ENCODE data around the gene KLHDC4.
A peak's percentile ranks its signal among the peaks of the same experiment; 100 is the strongest.
"Not testable (repeated sequence)": the region's sequence is repeated elsewhere in the genome, so short reads cannot be mapped to it uniquely, and the experiment has no call there.

KLHDC4 gene

DNA sequence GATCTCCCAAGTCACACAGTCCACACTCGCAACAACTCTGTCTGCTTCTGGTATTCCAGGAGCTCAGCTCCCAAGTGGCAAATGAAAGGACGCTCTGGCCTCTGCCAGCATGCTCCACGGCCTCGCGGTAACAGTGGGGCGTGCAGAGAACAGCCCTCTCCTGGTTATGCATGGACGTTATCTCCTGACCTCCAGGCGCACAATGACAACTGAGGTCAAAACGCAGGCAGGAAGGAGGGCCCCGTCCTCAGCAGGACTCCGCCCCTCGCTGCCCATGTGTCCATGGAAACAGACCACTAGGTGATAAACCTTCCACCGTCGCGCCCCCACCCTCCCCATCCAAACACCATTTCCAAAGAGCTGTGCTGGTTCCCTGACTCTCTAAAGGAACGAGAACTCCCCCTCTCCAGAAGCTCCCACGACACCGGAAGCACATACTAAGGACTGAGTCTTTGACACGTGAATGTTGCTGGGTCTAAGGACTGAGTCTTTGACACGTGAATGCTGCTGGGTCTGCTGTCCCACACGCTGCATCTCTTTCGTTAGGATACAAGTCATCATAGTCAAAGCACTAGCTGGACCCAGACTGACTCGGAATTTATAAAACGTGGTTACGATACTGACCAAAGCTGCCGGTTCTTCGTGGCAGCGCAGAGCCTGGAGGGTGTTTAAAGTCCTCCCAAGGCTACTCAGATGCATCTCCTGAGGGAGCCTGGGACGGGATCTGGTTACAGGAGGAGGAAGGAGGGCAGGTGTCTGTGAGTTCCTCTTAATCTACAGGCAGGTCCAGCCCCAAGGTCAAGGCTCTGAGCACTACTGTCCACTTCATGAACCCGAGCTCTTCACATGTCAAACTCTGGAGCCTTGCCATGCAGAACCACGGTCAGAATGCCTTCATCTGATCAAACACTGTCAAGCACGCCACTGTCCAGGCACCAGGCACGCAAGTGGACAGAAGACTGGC lies 43.9 kb downstream of the KLHDC4 start:
- no peak for DNase-seq (ENCODE audit: low read depth in 1 of 2, low spot score in 1 of 2)

DNA sequence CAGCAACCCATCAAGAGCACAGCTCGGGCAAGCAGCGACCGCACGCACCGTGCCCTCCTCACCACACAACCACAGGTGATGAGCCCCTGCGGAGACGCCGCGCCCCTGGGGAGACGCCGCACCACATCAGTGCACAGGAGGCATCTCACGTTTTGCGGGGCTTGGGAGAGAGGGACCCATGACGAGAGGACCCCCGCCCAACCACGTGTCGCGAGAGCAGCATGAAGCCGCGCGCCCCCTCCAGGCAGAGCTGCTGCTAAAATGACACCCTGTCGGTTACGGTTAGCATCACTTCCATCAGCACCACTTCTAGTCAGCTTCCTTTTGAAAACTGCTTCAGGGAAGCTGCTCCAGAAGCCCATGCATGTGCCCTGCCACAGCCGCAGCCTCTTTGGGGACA lies 45.3 kb downstream of the KLHDC4 start:
- no peak for DNase-seq (ENCODE audit: low read depth in 1 of 2, low spot score in 1 of 2)

DNA sequence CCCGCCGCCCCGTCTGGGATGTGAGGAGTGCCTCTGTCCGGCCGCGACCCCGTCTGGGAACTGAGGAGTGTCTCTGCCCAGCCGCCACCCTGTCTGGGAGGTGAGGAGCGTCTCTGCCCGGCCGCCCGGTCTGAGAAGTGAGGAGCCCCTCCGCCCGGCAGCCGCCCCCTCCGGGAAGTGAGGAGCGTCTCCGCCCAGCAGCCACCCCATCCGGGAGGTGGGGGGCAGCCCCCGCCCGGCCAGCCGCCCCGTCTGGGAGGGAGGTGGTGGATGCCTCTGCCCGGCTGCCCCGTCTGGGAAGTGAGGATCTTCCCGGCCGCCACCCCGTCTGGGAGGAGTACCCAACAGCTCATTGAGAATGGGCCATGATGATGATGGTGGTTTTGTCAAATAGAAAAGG lies 47.0 kb downstream of the KLHDC4 start:
- DNase-seq (ENCODE audit: low read depth in 1 of 2, low spot score in 1 of 2), result not testable (repeated sequence)

DNA sequence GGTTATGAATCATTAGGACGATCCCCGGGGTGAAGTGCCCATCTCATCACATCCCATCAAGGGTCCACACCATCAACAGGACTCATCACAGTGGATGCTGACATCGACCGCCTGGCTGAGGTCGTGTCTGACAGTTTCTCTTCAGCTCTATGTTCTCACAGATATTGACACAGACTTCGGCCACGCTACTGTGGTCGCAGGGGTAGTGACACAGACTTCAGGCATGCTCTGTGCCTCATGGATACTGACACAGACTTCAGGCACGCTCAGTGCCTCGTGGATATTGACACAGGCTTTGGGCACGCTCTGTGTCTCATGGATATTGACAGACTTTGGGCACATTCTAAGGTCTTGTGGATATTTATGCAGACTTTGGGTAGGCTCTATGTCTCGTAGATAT lies 50.1 kb downstream of the KLHDC4 start:
- no peak for DNase-seq (ENCODE audit: low read depth in 1 of 2, low spot score in 1 of 2)

DNA sequence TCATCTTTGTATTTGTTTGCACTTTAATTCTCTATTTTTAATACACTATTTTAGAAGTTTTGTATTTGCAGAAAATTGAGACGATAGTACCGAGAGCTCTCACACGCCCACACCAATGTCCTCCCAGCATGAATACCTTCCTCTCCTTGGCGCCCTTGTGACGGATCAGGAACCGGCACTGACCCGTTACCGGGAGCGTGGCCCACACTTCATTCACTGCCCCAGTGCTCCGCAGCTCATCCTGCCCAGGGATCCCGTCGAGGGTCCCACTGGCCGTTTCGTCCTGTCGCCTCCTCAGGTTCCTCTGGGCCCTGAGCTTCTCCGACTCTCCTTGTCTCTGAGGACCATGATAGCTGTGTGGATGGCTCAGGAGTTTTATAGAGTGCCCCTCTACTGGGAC lies 50.6 kb downstream of the KLHDC4 start:
- no peak for DNase-seq (ENCODE audit: low read depth in 1 of 2, low spot score in 1 of 2)

DNA sequence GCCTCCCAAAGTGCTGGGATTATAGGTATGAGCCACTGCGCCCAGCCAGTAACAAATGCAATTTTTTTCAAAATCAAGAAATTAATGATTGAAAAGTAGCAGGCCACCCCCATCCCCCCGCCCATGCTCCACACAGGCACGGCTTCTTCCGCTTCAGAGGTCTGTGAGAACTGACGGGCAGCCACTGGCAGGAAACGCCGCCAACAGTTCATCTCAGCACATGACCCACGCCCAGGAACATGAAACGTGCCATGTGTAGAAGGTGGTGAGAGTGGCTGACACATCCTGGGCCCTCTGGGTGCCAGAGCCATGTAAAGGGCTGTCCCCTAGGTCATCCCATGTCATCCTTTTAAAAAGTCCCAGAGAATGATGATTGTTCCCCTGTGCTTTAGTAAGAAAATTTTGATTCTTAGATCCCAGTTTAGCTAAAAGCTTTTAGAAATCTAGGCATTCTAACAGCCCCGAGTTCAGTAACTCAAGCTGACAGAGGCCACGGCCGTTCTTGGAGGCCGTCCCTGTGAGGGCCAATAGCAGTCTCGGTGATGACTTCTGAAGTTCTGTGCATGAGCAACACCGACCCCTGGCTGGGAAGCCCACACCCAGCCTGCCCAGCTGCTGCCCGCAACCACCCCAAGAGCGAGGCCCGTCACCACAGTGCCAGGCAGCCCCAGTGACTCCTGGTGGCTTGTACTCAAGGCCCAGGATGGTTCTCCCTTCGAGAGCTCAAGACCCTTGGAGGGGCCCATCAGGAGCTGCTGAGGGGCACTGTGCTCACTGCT lies 52.1 kb downstream of the KLHDC4 start:
- peak; percentile 15 to 25 for DNase-seq (ENCODE audit: low read depth in 1 of 2, low spot score in 1 of 2)

DNA sequence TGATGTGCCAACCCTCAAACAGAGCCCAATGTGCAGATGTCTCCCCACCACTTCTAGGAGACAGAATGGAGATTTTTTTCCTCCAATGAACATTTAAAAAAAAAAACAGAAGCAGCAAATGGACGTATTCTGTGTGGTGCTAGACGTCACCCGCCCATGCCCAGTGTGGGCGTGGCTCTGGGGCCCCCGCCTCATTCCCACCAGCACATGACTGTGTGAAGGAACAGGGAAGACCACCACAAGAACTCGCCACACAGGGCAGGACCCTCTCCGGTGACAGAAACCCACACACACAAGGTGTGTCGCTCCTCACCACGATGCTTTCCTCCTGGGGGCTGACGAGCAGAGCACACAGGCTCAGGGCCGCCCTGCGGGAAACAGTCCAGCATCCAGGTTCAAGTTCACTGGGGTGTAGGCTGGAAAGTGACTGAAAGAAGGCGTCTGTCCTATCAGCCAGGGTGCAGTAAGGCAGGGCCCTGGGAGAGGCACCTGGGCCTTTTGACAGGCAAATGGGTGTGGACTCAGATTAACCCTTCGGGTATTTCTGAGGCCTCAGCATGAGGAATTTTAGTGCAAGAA lies 53.5 kb downstream of the KLHDC4 start:
- no peak for DNase-seq (ENCODE audit: low read depth in 1 of 2, low spot score in 1 of 2)

DNA sequence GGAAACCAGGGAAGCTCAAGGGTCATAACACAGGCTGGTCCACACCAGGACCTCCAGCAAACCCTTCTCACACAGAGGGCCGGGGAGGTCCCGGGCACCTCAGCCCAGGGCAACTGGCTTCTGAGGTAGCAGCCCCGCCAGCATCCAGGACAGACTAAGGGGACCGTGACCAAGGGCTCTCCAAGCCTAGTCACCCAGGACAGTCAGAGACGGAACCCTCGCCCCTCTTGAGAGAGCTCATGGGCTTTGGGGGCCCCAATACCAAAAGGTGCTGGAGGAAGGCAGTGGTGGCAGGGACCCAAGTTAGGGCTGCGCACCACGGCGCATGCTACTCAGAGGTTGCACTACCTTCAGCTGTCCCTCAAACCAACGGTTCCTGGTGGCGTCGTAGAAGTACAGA lies 54.9 kb downstream of the KLHDC4 start:
- DNase-seq (ENCODE audit: low read depth in 1 of 2, low spot score in 1 of 2), result no peak

DNA sequence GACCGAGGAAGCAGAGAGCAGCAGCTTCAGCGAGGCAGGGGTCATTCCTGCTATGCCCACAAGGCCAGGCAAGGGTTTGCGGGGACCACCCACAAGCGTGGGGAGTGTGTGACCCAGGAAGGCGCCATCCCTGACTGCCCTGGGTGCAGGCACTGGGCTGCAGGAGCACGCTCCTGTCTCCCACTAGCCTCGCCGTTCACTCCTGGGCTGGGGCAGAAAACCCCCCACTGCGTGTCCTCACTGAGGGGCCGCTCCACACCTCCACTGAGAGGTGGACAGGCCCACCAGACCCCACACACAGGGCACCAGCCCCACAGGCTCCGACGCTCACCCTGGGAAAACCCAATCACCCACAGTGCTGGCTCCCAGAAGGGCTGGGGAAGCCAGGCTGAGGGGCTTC lies 56.1 kb downstream of the KLHDC4 start:
- DNase-seq (ENCODE audit: low read depth in 1 of 2, low spot score in 1 of 2), result no peak

DNA sequence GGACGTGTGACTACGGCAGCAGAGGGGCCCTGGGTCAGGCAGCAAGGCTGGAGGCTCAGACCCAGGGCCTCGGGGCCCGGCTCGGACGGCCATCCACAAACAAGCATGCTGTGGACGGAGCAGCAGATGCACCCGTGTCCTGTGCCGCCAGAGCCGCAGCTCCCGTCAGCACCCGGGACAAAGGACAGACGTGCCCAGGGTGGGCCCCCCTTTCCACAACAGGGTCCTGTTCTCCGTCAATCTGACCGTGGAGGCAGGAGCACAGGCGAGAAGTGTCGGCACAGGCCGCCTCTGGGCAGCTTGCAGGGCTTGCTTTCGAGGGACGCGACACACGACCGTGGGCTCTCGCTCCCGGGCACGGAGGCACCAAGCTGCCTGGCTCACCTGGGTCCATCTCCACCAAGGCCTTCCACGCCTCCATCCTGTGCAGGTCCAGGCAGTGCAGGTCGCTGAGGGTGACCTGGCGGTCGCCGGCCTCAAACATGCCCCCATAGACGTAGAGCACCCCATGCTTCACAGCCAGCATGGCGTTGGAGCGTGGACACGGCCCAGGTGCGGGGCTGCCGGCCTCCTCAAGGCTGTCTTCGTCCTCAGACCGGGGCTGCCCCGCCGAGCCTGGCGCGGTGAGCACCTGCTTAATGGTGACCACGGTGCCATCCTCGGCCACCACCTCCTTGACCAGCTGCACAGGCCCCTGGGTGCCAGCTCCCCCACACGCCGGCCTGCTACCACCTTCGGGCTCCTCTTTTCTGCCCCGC lies 56.7 kb downstream of the KLHDC4 start:
- DNase-seq (ENCODE audit: low read depth in 1 of 2, low spot score in 1 of 2), result no peak

DNA sequence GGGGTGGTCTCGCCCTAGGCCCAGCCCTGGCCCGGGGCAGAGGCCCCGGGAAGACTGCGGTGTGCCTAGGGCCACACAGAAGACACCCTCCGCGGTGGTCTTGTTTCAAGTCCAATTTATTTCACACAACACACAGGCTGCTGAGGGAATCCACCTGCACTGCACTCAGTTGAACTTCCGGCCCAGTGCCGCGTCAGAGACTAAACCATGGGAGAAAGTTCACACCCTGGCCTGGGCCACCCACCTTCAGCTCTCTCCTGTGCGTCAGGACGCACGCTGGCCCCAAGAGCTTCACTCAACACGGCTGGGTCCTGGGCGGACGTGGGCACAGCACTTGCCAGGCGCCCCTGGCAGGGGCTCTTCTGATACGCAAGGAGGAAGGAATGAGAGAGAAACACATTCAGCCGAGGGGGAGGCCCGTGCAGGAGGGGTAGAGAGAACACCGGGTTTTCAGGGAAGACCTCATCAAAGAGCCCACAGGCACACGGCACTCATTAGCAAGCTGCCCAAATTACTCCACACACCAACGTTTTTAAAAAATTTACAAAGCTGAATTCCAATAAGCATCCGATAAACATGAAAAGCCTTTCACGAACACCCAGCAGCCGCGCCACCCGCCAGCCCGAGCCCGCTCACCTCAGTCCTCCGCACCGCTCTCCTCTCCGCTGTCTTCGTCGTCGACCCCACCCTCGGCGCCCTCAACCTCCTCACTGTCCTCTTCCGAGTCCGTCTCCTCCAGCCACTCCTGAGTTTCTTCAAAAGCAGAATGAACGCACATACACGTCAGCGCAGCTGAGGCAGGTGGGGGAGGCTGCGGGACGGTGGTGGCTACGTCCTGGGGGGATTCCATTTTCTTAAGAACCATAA lies 57.8 kb downstream of the KLHDC4 start:
- no peak for DNase-seq (ENCODE audit: low read depth in 1 of 2, low spot score in 1 of 2)

DNA sequence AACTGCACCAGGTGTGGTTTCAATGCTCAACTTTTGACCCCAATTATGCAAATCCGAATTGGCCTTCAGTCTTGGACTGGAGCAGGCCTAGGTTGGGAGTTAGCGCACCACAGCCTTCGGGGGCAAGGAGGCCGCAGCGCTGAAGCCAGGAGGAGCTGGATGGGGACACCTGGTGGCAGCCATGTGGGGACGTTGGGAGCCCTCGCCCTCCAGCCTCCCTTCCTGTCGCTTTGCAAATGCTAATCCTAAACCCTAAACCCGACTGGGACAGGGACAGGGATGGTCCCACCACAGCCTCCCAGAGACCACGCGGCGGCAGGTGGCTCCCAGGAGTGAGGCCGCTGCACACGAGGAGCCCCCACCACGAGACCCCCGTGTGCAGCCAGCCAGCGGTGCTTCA lies 58.7 kb downstream of the KLHDC4 start:
- no peak for DNase-seq (ENCODE audit: low read depth in 1 of 2, low spot score in 1 of 2)

DNA sequence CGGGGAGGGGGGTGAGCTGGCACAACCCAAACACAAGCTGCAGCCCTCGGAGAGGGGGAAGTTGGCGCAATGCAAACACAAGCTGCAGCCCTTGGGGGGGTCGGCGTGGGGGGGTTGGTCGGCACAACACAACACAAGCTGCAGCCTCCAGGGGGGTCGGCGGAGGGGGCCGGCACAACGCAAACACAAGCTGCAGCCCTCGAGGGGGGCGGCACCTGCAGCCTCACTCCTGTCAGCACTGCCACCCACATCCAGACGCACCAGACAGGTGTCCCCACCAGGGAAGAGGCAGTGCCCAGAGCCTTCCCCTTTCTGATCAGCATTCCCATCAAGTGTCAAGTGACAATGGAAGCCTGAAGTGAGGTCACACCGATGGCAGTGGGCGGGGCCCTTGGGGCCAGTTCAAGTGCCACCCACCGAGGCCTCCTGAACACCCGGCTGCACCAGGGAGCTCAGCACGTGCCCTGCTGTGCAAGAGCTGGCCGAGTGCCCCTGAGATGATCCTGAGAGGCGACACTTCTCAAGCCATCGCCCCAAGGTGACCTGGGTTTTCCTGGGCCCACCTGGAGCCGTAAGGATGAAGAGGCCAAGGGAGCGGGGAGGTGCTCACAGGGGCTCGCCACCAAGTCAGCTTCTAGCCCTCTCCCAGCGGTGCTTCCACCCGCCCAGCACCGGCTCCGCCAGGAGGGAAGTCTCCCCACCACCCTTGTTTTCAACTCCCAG lies 59.3 kb downstream of the KLHDC4 start:
- DNase-seq (ENCODE audit: low read depth in 1 of 2, low spot score in 1 of 2), result no peak

DNA sequence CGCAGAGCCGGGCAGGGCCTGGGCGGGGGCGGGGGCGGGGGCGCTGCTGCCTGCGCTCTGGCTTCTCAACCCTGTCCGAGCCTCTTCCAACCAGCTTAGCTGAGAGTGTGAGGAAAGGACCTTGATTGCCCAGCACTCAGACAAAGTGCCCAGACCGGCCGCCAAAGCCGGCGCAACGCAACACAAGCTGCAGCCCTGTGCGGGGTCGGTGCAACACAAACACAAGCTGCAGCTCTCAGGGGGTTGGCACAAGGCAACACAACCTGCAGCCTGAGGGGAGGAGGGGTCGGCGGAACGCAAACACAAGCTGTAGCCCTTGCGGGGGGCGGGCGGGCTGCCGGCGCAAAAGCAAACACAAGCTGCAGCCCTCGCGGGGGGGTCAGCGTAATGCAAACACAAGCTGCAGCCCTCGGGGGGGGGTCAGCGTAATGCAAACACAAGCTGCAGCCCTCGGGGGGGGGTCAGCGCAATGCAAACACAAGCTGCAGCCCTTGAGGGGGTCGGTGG lies 60.0 kb downstream of the KLHDC4 start:
- no peak for DNase-seq (ENCODE audit: low read depth in 1 of 2, low spot score in 1 of 2)

DNA sequence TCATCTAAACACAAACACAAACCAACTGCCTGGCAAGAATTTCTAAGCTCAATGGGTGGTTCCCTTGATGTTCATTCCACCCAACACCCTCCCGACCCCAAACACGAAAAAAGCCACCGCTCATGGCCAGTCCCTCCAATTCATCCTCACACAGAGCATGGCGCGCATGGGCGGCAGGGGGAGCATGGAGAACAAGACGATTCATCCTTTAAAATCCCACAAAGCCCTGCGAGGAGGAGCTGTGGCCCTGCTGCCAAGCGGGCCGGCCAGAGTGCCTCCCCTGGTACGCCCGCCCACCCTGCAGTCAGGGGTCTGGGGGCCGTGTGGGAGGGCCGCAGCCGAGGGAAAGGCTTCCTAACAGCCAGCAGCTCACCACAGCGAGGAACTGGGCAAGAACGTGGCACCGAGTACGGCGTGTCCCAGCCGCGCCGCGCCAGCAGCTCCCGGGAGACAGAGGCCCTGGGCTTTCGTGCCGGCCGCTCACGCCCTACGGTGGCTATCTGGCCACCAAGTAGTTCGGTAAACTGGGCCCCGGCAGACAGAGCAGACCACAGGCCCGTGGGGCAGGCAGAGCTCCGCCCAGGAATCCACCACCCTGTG lies 60.9 kb downstream of the KLHDC4 start:
- no peak for DNase-seq (ENCODE audit: low read depth in 1 of 2, low spot score in 1 of 2)

DNA sequence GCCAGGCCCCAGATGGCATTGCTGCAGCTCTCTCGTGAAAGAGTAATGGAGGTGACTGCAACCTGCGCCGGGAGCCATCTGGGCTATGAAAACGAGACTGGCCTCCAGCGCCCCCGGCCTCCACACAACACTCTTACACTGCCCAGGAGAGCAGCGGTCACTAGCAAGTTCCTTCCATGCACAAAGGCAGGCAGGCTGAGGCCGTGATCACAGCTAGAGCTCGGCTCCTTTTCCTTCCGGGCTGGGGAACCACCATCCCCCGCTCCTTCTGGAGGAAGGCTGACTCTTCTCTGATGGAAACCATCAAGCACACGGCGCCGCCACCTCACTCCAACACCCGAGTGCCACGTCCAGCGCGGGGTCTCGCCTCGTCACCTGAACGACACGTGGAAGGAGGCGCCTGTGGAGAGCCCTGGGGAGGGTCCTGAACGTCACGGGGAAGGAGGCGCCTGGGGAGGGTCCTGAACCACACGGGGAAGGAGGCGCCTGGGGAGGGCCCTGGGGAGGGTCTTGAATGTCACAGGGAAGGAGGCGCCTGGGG lies 61.9 kb downstream of the KLHDC4 start:
- no peak for DNase-seq (ENCODE audit: low read depth in 1 of 2, low spot score in 1 of 2)

DNA sequence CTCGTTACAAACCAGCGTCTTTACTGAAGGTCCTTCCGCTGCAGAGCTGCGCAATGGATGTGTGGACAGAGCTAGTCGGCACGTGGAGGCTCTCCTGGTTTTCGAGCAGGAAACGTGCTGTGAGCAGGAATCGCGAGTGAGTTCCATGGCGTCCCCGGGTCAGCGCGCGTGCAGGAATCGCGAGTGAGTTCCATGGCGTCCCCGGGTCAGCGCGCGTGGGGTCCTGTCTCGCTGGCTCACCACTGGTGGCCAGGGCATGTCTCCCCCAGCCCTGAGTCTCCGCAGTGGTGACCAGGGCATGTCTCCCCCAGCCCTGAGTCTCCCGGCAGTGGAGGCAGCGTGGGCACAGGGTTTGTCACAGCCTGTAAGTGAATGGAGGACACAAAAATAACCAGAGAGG lies 62.7 kb downstream of the KLHDC4 start:
- no peak for DNase-seq (ENCODE audit: low read depth in 1 of 2, low spot score in 1 of 2)

DNA sequence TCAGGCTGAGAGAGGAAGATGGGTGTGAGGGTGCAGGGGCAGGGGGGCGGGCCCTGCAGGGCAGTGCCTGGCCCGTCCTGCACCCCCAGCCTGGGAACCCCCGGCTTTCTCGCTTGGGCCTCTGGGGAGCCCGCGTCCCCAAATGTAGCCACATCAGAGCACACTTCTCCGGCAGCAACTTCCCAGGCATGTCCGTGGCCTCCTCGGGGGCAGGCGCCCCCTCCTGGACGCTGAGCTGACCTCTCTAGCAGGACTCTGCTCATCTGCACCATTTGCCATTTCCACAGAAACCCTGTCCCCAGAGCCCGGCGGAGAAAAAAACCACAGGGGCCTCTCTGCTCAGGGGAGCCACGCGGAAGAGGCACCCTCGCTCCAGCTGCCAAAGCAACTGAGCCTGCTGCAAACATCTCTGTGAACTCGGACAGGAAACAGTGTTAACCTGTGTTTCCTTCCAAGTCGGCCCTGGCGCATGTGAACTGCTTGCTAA lies 63.4 kb downstream of the KLHDC4 start:
- no peak for DNase-seq (ENCODE audit: low read depth in 1 of 2, low spot score in 1 of 2)

DNA sequence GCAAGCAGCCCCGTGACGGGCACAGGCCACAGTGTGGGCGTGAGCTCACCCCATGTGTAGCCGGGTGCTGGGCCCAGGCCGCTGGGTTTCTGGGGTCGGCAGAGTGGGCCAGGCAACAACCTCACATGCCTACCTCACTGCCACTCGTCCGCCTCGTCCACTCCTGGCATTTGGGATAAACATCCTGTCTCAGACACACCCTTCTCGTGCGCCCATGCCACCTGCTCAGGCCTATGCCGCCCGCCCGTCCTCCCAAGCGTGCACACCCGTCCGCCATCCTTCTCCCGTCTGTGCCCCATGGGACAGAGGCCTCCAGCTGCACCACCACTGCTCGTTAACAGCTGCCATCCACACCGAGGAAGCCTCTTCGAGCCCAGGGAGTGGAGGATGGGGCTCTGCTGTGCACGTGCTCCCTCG lies 64.3 kb downstream of the KLHDC4 start:
- no peak for DNase-seq (ENCODE audit: low read depth in 1 of 2, low spot score in 1 of 2)

All from activated T-helper 1 cell treated with anti-CD3 and anti-CD28 coated beads, Interleukin-2, amount 50 U/mL, for 16 hours (primary cell).